GDM1 (cell line): ENCODE data around the gene MDM4.
A peak's percentile ranks its signal among the peaks of the same experiment; 100 is the strongest.
"Not testable (repeated sequence)": the region's sequence is repeated elsewhere in the genome, so short reads cannot be mapped to it uniquely, and the experiment has no call there.

Source experiments
- DNase-seq: peaks from one replicate; lab custom pipeline; 2025; lab: John Stamatoyannopoulos, UW

Gene MDM4

DNA sequence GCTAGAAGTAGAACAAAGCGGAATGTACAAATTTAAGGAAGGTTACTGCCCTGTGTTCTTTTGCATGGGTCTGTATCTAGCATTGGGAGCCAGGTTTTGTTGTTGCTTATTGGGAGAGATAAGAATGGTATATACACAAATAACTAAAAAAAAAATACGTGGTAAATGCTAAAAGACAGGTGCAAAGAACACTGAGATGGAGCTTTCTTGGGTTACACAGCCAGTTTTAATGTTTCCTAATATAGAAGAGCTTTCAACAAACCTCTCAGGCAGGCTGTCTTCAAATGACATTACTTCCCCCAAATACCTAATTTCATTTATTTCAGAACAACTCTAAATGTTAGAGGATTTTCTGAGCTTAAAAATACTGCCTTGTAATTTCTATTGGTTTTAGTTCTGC is 1.4 kb upstream of the MDM4 start:
- no peak for DNase-seq

GRCh38 chr1:204517382-204517781 is 1.2 kb downstream of the MDM4 start:
- not testable (repeated sequence) for DNase-seq

DNA sequence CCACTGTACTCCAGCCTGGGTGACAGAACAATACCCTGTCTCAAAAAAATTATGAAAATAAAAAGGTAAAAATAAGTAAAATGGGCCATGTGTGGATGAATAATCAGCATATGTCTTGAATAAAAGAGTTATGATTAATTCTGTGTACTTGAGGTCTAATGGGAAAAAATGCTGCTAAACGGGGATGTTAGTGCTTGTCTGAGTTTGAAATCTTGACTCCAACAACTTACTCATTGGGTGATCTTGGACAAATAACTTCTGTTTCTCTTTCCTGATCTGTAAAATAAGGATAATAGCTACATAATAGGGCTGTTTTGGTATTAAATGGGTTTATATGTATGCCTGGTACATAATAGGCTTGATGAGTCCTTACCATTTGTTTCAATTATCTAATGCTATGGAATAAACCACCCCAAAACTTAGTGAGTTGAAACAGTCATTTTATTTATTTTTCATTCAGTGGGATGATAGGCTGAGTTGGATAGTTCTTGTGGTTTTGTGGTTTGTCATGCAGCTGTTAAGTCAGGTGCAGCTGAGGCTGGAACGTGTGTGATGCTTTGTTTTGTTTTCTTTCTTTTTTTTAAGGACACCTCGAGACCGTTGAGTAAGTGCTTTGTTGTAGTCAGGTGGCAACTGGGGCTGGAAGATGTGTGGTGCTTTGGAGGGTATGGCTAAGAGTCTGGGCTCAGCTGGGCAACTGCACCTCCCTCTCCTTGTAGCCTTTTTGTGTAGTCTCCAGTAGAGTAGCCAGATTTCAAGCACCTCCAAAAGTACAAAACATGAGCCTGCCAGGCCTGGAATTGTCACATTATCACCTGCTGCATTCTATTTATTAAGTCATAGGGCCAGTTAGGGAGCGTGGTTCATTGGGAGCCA is 4.9 kb downstream of the MDM4 start:
- peak; percentile 20 for DNase-seq

- not testable (repeated sequence) for DNase-seq
Measured at GRCh38 chr1:204521941-204522521, 5.8 kb downstream of the MDM4 start.

DNA sequence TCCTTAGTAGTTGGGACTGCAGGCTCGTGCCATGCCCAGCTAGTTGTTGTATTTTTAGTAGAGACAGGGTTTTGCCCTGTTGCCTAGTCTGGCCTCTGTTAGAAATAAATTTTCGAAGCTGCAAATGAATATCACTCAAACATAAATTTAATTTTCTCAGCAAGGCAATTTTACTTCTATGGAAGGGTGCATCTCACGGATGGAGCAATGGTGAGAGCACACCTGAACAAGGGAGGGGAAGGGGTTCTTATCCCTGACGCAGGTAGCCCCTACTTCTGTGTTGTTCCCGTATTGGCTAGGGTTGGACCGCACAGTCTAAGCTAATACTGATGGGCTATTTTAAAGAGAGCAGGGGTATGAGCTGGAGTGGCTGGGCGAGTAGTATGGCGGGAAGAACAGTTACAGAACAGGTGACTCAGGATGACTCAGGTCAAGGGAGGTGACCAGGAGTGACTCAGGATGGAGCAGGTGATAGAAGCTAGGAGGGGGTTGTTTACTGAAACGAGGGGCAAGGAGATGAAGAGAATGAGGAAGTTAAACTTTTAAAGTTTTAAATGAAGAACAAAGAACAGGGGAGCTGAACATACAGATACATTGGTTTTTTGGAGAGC is 7.5 kb downstream of the MDM4 start:
- no peak for DNase-seq

- no peak for DNase-seq
Measured at GRCh38 chr1:204524986-204525385, 8.8 kb downstream of the MDM4 start.

GRCh38 chr1:204528241-204528640 is 12.0 kb downstream of the MDM4 start:
- no peak for DNase-seq

GRCh38 chr1:204528677-204529076 is 12.5 kb downstream of the MDM4 start:
- DNase-seq = no peak

DNA sequence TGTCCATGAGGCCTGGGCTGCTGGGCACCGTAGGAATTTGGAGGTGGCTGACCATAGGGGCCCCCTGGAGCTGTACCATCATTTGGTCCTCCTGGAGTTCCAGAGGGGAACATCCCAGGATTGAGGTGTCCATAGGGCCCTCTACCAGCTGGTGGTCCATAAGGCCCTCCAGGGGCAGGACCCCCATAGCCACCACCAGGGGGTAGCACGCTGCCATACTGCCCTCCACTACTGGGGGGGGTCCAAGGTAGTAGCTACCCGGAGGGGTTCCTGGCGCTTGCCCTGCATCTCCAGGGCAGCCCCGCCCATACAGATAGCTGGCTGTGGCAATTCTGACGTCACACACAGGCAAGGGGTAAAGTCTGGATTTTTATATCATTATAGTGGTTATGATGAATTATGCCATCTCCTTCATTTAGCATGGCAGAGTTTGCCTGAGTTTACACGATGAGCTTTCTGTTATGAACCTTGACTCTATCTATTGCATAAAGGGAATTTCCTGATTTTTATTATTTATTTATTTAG is 13.2 kb downstream of the MDM4 start:
- DNase-seq = no peak

GRCh38 chr1:204530932-204531331 is 14.7 kb downstream of the MDM4 start:
- no peak for DNase-seq

GRCh38 chr1:204532832-204533231 is 16.6 kb downstream of the MDM4 start:
- no peak for DNase-seq

DNA sequence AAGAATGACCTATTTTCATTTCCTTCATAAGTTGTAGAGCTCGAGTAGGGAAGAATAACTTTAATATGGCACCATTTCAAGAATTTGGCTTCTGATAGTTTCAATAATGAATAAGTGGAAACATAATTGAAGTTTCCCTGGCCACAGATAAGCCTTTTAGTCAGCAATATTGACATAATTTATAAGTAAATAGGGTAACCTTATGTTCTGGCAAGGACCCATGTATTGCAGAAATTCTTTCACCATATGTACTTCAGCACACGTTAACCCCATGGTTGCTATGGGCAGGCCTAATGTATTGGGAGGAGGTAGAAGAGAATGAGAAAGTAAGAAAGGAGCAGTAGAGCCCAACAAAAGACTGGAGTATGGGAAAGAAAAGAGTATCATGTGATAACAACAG is 25.4 kb downstream of the MDM4 start:
- no peak for DNase-seq

- no peak for DNase-seq
Measured at GRCh38 chr1:204544321-204544720, 28.1 kb downstream of the MDM4 start.

GRCh38 chr1:204545202-204545601 is 29.0 kb downstream of the MDM4 start:
- no peak for DNase-seq

- DNase-seq = no peak
Measured at GRCh38 chr1:204545881-204546280, 29.7 kb downstream of the MDM4 start.

DNA sequence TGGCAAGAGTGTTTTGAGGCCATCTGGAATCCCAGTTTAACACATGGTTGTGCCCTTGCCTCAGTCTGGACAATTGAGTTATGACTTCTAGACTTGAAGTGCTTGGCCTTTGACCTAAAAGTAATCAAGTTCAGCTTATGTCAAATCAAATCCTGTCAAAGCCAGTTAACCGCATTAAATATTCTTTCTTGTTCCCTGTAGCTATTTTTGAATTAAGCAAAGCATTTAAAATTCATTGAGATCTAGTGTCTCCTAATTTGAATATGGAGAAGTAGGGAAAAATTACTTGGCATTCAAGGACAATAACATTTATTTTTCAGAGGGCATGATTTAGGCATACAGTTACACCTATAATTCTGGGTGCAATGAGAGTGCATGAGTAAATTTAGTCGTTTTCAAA is 32.1 kb downstream of the MDM4 start:
- no peak for DNase-seq

- no peak for DNase-seq
Measured at GRCh38 chr1:204549313-204549712, 33.1 kb downstream of the MDM4 start.

DNA sequence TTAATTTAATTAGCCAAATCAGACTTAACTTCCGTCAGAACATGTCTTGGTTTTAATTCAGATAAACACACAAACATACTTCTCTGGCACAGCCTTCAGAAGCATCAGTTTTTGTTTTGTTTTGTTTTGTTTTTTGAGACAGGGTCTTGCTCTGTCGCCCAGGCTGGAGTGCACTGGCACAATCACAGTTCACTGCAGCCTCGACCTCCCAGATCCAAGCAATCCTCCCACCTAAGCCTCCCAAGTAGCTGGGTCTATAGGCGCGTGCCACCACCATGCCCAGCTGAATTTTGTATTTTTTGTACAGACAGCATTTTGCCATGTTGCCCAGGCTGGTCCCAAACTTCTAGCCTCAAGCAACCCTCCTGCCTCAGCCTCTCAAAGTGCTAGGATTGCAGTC is 34.7 kb downstream of the MDM4 start:
- no peak for DNase-seq

GRCh38 chr1:204556458-204557052 is 40.3 kb downstream of the MDM4 start:
- no peak for DNase-seq

- DNase-seq = no peak
Measured at GRCh38 chr1:204558467-204558866, 42.3 kb downstream of the MDM4 start.

GRCh38 chr1:204560002-204560401 is 43.8 kb downstream of the MDM4 start:
- not testable (repeated sequence) for DNase-seq

DNA sequence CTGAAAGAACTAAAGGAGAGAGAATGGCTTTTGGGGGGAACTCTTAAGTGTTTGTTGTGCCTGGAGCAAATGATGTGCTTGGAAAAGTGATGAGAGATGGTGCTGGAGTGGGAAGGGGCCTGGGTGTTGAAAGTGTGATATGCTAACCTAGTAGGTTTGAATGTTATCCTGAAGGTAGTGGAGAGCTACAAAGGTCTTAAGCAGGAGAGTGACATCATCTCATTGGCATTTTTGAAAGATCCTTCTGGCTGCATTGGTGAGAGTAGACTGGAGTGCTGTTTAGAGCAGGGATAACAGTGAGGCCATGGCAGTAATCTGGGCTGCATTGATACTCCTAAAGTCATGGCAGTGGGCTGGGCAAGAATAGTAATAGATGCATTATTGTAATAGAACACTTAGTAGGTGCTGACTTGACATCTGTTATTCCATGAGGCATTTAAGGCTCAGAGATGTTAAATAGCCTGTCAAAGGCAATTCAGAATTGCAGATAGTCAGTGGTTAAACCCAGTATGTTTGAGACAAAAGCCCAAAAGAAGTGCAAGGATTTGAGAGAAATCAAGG is 44.5 kb downstream of the MDM4 start:
- no peak for DNase-seq
